ENCODE data around the gene SH2D4B. TPM values are rescaled to one million over a fixed set of nuclear protein-coding genes. Genes with fewer than 3 reads are reported as not detected.

SH2D4B gene
- total and polyA plus RNA-seq, 2 donors (not counting 3 experiments of a cell fraction or from before 2014, with no cell fraction given), result not detected

DNA sequence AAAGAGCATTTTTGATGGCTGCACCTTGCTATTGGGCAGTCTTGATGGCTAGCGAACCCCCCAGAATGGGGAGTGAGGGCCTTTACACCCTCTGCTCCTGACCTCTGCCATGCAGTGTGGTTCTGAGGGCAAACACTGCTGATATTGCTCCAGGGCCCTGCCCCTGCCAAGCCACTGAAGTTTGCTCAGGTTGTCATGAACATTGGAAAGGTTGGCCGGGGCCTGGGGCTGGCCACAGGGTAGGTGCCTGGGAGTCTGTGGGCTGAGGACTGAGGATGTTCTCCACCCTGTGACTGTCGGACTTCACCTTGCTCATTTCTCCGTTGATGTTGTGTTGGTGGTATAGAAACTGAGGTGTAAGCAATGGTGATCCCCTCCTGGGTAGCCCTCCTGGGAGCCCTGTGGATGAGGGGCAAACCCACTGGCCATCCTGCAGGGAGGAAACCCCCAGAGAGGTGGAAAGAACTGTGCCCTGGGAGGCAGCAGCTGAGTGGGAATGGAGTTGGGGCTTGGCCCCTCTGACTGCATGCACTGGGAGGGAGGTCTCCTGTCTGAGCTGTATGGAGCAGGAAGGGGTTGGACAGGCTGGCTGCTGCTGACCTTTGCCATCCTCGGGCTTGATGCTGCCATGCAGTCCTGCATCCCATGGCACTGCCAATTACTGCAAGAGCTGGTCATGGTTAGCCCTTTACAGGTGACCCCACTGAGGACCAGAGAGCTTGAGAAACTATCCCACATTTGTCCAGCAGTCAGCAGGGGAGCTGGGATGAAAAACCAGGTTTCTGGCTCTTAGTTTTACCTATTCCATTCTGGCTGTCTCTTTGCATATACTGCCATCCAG lies 77.1 kb downstream of the SH2D4B start:
- intact Hi-C loops (cut with micrococcal nuclease) (no loop called here), dilution Hi-C loops (cut with MboI; ENCODE audit: extremely low pct_ligation_motif_present, low sequenced_read_pairs) (no loop called here)
- Histone ChIP-seq H3K79me2 (ENCODE audit: control insufficient read depth, insufficient read depth, low read length) (no peaks in the 10 kb centered on the region), H3K9ac (replicated peaks; ENCODE audit: extremely low read depth, insufficient read depth, low read length) (no peak overlapping the region), H3K9me1 (replicated peaks; ENCODE audit: control insufficient read depth, extremely low read depth, insufficient read depth, low read length) (no peaks in the 10 kb centered on the region), H3K4me1 (ENCODE audit: control insufficient read depth, extremely low read depth, insufficient read depth, low read length) (no peaks in the 10 kb centered on the region), H4K20me1 (replicated peaks; ENCODE audit: control insufficient read depth, extremely low read depth, insufficient read depth, low read length) (no peaks in the 10 kb centered on the region), H3K4me2 (ENCODE audit: insufficient read depth, low read length) (no peak overlapping the region), H2AFZ (ENCODE audit: low read depth, low read length) (no peak overlapping the region), H3K9me3 (replicated peaks; ENCODE audit: control insufficient read depth, insufficient read depth, low read length) (no peaks in the 10 kb centered on the region), H3K36me3 (ENCODE audit: control insufficient read depth in 2 of 2, extremely low read depth in 1 of 2, insufficient read depth in 2 of 2, low read length in 2 of 2) (no peaks in the 10 kb centered on the region), H3K27me3 (ENCODE audit: control insufficient read depth in 2 of 2, insufficient read depth in 2 of 2, low read length in 2 of 2) (peaks cover 0 to 3% of the 10 kb centered on the region in 2 experiments), H3K27ac (ENCODE audit: insufficient read depth, low read depth, low read length) (no peak overlapping the region), H3K4me3 (replicated peaks in 1 of 3; ENCODE audit: insufficient read depth in 1 of 3, low read depth in 1 of 3, low read length in 3 of 3) (no peak overlapping the region)
- no peak for FAIRE-seq
- POLR2A ChIA-PET, result no interaction called here
- TF ChIP-seq POLR2A (IDR thresholded peaks at IDR 0.05; ENCODE audit: low read depth, low read length) (no peak), POLR2AphosphoS5 (IDR thresholded peaks at IDR 0.05; ENCODE audit: insufficient read depth, low read depth, low read length) (no peak), FOS (IDR thresholded peaks at IDR 0.05; ENCODE audit: borderline replicate concordance, insufficient read depth, low read length) (no peak), JUN (IDR thresholded peaks at IDR 0.05; ENCODE audit: borderline replicate concordance, insufficient read depth, insufficient read length, low read depth) (no peak)
- TF ChIP-seq, protein P1, sequence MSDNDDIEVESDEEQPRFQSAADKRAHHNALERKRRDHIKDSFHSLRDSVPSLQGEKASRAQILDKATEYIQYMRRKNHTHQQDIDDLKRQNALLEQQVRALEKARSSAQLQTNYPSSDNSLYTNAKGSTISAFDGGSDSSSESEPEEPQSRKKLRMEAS (IDR thresholded peaks at IDR 0.05; ENCODE audit: insufficient read depth, insufficient read length), result no peak
- no TSS peak for BruUV-seq (replicated peaks)
- DNase-seq (ENCODE audit: low read depth, low spot score), result no peak
- CTCF ChIA-PET, result interaction anchor here (0.9 kb wide), 1 partner anchor 19 kb away, joined by 3 read pairs; no protein-coding TSS in a partner anchor

DNA sequence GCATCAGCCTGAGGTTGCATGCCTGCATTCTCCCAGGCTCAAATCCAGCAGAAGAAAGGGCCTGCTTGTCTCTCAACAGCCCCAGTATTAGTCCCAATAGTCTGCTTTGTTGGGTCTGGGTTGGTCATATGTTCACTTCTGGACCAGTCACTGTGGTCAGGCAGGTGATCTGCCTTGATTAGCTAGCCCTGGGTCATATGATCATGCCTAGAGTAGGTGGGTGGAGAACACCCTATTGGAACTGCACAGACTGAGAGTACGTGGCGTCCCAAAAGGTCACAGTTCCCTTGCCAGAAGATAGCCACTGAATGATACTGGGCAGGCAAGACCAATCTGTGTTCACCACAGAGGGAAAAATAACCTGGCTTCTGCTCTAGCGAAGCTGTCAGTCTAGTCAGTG lies 80.1 kb downstream of the SH2D4B start:
- Histone ChIP-seq H3K9me1 (replicated peaks; ENCODE audit: control insufficient read depth, extremely low read depth, insufficient read depth, low read length) (no peaks in the 10 kb centered on the region), H3K4me3 (replicated peaks in 1 of 3; ENCODE audit: insufficient read depth in 1 of 3, low read depth in 1 of 3, low read length in 3 of 3) (no peak overlapping the region), H3K4me2 (ENCODE audit: insufficient read depth, low read length) (no peak overlapping the region), H3K79me2 (ENCODE audit: control insufficient read depth, insufficient read depth, low read length) (no peaks in the 10 kb centered on the region), H3K9me3 (replicated peaks; ENCODE audit: control insufficient read depth, insufficient read depth, low read length) (no peaks in the 10 kb centered on the region), H3K36me3 (ENCODE audit: control insufficient read depth in 2 of 2, extremely low read depth in 1 of 2, insufficient read depth in 2 of 2, low read length in 2 of 2) (no peaks in the 10 kb centered on the region), H4K20me1 (replicated peaks; ENCODE audit: control insufficient read depth, extremely low read depth, insufficient read depth, low read length) (no peaks in the 10 kb centered on the region), H3K27ac (ENCODE audit: insufficient read depth, low read depth, low read length) (no peak overlapping the region), H3K27me3 (ENCODE audit: control insufficient read depth in 2 of 2, insufficient read depth in 2 of 2, low read length in 2 of 2) (no peaks in the 10 kb centered on the region), H3K4me1 (ENCODE audit: control insufficient read depth, extremely low read depth, insufficient read depth, low read length) (no peaks in the 10 kb centered on the region), H2AFZ (ENCODE audit: low read depth, low read length) (no peak overlapping the region), H3K9ac (replicated peaks; ENCODE audit: extremely low read depth, insufficient read depth, low read length) (no peak overlapping the region)
- BruUV-seq (replicated peaks), result no TSS peak
- dilution Hi-C loops (cut with MboI; ENCODE audit: extremely low pct_ligation_motif_present, low sequenced_read_pairs) (no loop called here), intact Hi-C loops (cut with micrococcal nuclease) (no loop called here)
- no peak for FAIRE-seq
- TF ChIP-seq, protein P2, sequence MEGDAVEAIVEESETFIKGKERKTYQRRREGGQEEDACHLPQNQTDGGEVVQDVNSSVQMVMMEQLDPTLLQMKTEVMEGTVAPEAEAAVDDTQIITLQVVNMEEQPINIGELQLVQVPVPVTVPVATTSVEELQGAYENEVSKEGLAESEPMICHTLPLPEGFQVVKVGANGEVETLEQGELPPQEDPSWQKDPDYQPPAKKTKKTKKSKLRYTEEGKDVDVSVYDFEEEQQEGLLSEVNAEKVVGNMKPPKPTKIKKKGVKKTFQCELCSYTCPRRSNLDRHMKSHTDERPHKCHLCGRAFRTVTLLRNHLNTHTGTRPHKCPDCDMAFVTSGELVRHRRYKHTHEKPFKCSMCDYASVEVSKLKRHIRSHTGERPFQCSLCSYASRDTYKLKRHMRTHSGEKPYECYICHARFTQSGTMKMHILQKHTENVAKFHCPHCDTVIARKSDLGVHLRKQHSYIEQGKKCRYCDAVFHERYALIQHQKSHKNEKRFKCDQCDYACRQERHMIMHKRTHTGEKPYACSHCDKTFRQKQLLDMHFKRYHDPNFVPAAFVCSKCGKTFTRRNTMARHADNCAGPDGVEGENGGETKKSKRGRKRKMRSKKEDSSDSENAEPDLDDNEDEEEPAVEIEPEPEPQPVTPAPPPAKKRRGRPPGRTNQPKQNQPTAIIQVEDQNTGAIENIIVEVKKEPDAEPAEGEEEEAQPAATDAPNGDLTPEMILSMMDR (IDR thresholded peaks at IDR 0.05; ENCODE audit: extremely low read depth in 1 of 2, insufficient read depth in 1 of 2, low read depth in 1 of 2, low read length in 2 of 2), result no peak
- TF ChIP-seq GATA2 (IDR thresholded peaks at IDR 0.05; ENCODE audit: insufficient read depth, insufficient read length, low read depth, low read length), result no peak
- no peak for DNase-seq (ENCODE audit: low read depth, low spot score)
- POLR2A ChIA-PET, result no interaction called here
- CTCF ChIA-PET, result interaction anchor here (0.7 to 1.6 kb wide), 3 partner anchors 21 to 89 kb away, joined by 3 to 9 read pairs (median 7); no protein-coding TSS in a partner anchor

All from endothelial cell of umbilical vein (primary cell).